Gastroesophageal sphincter (tissue), 4 donors: ENCODE results near the gene RTL10. TPM values are rescaled to one million over a fixed set of nuclear protein-coding genes. Genes with fewer than 3 reads are reported as not detected.
"Not testable (repeated sequence)": the region's sequence is repeated elsewhere in the genome, so short reads cannot be mapped to it uniquely, and the experiment has no call there.

ENCODE experiments used
- ATAC-seq: fragments of 150-250 bp; one replicate; pipeline ENCODE4 v1.9.1; 2016; ENCODE audit warnings: mild to moderate bottlenecking, moderate library complexity
- H3K27ac ChIP-seq, 4 donors: fragments of 200-600 bp; sonication (generic) in 3 of 4; 1 replicate in 3 of 4; 2 replicates in 1 of 4; pipeline ENCODE4 v1.5.1; 2016 to 2019
- H3K27me3 ChIP-seq: fragments of 200-600 bp; sonication (generic); one replicate; pipeline ENCODE4 v1.5.1; 2019
- H3K36me3 ChIP-seq, 2 donors: fragments of 200-600 bp; sonication (generic); one replicate each; pipeline ENCODE4 v1.5.1; 2019; ENCODE audit warnings: control low read depth in 1 of 2
- H3K4me1 ChIP-seq, 3 donors: fragments of 200-600 bp; sonication (generic); 1 replicate in 2 of 3; 2 replicates in 1 of 3; pipeline ENCODE4 v1.5.1; 2016 to 2019; ENCODE audit warnings: control low read depth in 2 of 3
- H3K4me3 ChIP-seq, 2 donors: fragments of 200-600 bp; sonication (generic); one replicate each; pipeline ENCODE4 v1.5.1; 2019; ENCODE audit warnings: mild to moderate bottlenecking in 1 of 2, moderate library complexity in 1 of 2
- H3K9me3 ChIP-seq, 3 donors: fragments of 200-600 bp; sonication (generic); one replicate each; pipeline ENCODE4 v1.5.1; 2017 to 2019; ENCODE audit warnings: control low read depth in 2 of 3
- EP300 ChIP-seq: sonication (generic); formaldehyde crosslinking; IDR thresholded peaks from one replicate; pipeline ENCODE4 v1.6.1; 2017; ENCODE audit warnings: antibody characterized with exemption, mild to moderate bottlenecking
- POLR2A ChIP-seq, 2 donors: fragments of 450-650 bp; IDR thresholded peaks; one replicate each; pipeline ENCODE4 v1.6.1; 2017; ENCODE audit warnings: antibody characterized with exemption in 2 of 2, mild to moderate bottlenecking in 2 of 2, moderate library complexity in 1 of 2
- POLR2AphosphoS5 ChIP-seq: sonication (generic); formaldehyde crosslinking; IDR thresholded peaks from one replicate; pipeline ENCODE4 v1.6.1; 2017; ENCODE audit warnings: antibody characterized with exemption
- WGBS, 2 donors: methylation state at CpG; one replicate each; pipeline ENCODE4 v1.1.5; 2018; ENCODE audit warnings: low coverage in 1 of 2; 5-methylcytosine and 5-hydroxymethylcytosine counted together
- total RNA-seq, 4 donors: library from RNA; depleted of rRNA; stranded (reverse); fragments of >200 nt; gene quantifications; one replicate each; pipeline ENCODE4 v1.1.0, GENCODE V29; 2016
- TF ChIP-seq, protein P1 (sequence below), 4 experiments: fragments of 200-600 bp in 2 of 4; fragments of 450-650 bp in 2 of 4; sonication (generic) in 1 of 4; IDR thresholded peaks; one replicate each; pipeline ENCODE4 v1.5.1; 2017 to 2019; ENCODE audit warnings: antibody characterized with exemption in 4 of 4, mild to moderate bottlenecking in 2 of 4, moderate library complexity in 2 of 4

Gene RTL10
- total RNA-seq, 4 donors from 2014 or later = 6.6 to 15.9 (median 10.4) TPM

DNA sequence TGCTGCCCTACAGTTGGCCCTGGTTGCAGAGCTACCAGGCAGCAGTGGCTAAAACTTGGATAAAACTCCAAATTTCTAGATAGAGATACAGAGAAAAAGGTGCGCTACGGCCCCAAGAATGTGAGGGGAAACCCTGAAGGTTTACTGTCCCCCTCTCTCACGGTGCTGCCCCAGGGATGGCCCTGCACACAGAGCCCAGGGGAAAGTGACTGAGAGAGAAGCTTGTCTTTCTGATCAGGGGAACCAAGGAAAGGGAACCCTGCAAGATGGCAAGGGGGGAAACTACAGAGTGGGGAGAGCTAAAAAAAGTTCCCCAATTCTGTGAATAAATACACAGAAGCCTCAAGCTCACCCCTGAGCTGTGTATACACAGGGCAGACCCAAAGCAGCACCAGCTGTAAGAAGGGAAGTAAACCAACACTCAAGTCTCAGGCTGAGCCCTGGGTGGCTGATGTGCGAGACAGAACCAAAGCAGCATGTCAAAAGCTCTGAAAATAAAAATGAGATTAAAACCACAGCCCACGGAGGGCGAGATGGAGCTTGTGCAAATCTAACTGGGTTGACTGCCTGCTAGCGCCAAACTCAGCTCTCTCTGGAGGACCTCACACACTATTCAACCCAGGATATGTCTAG is 22.1 kb downstream of the RTL10 start:
- no peak overlapping the region for H3K27ac ChIP-seq
- no peak overlapping the region for H3K4me3 ChIP-seq
- H3K36me3 ChIP-seq = no peaks in the 10 kb centered on the region
- no peaks in the 10 kb centered on the region for H3K27me3 ChIP-seq
- 57 to 86% methylated on average over 4 of the region's 7 CpGs for WGBS, 2 donors
- H3K4me1 ChIP-seq = no peaks in the 10 kb centered on the region
- ATAC-seq = no peak
- H3K9me3 ChIP-seq = no peaks in the 10 kb centered on the region
- TF ChIP-seq POLR2AphosphoS5 (no peak), EP300 (no peak), POLR2A (IDR thresholded peaks at IDR 0.05) (no peak)
- TF ChIP-seq, protein P1, sequence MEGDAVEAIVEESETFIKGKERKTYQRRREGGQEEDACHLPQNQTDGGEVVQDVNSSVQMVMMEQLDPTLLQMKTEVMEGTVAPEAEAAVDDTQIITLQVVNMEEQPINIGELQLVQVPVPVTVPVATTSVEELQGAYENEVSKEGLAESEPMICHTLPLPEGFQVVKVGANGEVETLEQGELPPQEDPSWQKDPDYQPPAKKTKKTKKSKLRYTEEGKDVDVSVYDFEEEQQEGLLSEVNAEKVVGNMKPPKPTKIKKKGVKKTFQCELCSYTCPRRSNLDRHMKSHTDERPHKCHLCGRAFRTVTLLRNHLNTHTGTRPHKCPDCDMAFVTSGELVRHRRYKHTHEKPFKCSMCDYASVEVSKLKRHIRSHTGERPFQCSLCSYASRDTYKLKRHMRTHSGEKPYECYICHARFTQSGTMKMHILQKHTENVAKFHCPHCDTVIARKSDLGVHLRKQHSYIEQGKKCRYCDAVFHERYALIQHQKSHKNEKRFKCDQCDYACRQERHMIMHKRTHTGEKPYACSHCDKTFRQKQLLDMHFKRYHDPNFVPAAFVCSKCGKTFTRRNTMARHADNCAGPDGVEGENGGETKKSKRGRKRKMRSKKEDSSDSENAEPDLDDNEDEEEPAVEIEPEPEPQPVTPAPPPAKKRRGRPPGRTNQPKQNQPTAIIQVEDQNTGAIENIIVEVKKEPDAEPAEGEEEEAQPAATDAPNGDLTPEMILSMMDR (IDR thresholded peaks at IDR 0.05) = no peak

DNA sequence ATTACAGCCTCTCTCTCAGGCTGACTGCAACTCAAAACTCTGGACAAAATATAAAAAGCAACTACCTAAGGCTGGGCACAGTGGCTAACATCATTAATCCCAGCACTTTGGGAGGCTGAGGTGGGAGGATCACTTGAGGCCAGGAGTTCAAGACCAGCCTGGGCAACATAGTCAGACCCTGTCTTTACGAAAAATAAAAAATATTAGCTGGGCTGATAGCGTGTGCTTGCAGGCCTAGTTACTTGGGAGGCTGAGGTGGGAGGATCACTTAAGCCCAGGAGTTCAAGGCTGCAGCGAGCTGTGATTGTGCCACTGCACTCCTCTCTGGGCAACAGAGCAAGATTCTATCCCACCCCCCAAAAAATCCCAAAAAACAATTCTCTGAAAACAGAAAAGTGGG is 22.7 kb downstream of the RTL10 start:
- H3K9me3 ChIP-seq, ATAC-seq, H3K4me3 ChIP-seq, H3K27me3 ChIP-seq, H3K27ac ChIP-seq, H3K36me3 ChIP-seq, H3K4me1 ChIP-seq: not testable (repeated sequence)
- WGBS, 2 donors = 73% methylated on average over 3 of the region's 3 CpGs; no CpG with 5 or more reads in 1 of the 2 donors

DNA sequence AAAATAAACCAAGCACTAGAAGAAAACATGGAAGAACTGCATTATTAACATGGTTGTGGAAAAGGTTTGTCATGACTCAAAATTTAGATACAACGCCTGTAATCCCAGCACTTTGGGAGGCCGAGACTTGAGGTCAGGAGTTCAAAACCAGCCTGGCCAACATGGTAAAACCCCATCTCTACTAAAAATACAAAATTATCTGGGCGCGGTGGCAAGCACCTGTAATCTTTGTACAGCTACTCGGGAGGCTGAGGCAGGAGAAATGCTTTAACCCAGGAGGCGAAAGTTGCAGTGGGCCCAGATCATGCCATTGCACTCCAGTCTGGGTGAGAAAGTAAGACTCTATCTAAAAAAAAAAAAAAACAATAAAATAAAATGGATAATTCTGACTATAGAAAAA is 23.7 kb downstream of the RTL10 start:
- Histone ChIP-seq H3K9me3 (no peaks in the 10 kb centered on the region), H3K36me3 (no peaks in the 10 kb centered on the region), H3K27ac (no peak overlapping the region), H3K27me3 (no peaks in the 10 kb centered on the region), H3K4me3 (no peak overlapping the region), H3K4me1 (no peaks in the 10 kb centered on the region)
- ATAC-seq = no peak
- TF ChIP-seq EP300 (no peak), POLR2AphosphoS5 (no peak), POLR2A (IDR thresholded peaks at IDR 0.05) (no peak)
- TF ChIP-seq, protein P1 (IDR thresholded peaks at IDR 0.05) = no peak
- 85 to 93% methylated on average over 6 of the region's 6 CpGs for WGBS, 2 donors

DNA sequence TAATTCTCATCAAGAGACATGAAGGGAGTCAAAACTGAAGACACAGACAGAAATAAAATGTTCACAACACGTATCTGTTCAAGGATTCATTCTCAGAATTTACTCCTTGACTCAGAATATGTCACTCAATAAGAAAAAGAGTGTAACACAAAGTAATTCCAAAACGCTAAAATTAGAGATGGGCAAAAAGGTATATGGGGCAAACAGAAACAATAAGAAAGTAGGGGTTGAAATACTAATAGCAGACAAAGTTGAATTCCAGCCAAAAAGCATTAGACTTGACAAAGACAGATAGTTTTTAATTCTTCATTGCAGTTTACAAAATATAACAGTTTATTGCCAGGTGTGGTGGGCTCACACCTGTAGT is 26.7 kb downstream of the RTL10 start:
- no peak for TF ChIP-seq POLR2AphosphoS5
- Histone ChIP-seq H3K36me3 (no peaks in the 10 kb centered on the region), H3K4me1 (no peaks in the 10 kb centered on the region), H3K27ac (no peak overlapping the region), H3K4me3 (no peak overlapping the region), H3K9me3 (no peaks in the 10 kb centered on the region), H3K27me3 (no peaks in the 10 kb centered on the region)
- no peak for ATAC-seq
- 69 to 85% methylated on average over 2 of the region's 2 CpGs for WGBS, 2 donors

DNA sequence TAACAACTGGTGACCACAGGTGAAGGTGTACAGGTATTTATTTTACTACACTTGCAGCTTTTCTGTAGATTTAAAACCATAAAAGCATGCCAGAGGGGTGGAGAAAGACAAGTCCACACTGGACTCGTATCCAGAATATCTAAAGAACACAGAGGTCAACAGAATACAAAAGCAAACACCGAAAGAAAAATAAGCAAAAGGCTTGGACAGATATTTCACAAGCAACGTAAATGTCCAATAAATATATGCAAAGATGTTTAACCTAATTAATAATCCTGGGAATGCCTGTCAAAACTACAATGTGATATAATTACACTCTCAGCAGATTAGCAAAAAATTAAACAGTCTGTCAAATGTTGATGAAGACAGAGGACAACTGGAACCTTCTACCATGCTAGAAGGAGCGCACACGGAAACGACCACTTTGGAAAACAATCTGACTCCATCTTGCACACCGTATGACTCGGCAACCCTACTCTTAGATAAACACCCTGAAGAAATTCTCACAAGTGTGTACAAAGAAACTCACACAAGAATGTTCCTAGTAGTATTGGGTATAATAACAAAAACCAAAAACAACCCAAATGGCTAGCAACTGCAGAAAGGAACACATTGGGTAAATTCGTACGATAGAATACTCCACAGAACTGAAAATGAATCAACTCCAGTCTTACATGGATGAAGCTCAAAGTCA is 27.2 kb downstream of the RTL10 start:
- no peaks in the 10 kb centered on the region for H3K9me3 ChIP-seq
- no peak overlapping the region for H3K27ac ChIP-seq
- ATAC-seq = no peak
- WGBS, 2 donors = 59 to 60% methylated on average over 6 to 10 of the region's 10 CpGs
- no peak overlapping the region for H3K4me3 ChIP-seq
- TF ChIP-seq POLR2A (IDR thresholded peaks at IDR 0.05) (no peak), EP300 (no peak)
- TF ChIP-seq, protein P1 (IDR thresholded peaks at IDR 0.05) = no peak
- no peaks in the 10 kb centered on the region for H3K4me1 ChIP-seq
- H3K36me3 ChIP-seq = no peaks in the 10 kb centered on the region
- no peaks in the 10 kb centered on the region for H3K27me3 ChIP-seq

DNA sequence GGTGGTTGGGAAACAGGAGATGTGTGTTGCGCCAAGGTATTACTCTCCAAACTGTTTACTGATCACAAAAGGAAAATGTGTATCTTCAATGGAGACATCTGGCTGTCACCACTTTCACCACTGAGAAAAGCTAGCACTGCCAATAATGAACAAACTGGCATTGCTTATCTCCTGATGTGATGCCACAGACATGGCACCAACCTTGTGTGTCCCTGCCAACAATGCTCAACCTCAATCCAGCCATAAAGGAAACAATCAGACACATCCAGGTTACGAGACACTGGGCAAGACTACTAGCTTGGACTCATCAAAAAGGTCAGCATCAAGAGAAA is 28.1 kb downstream of the RTL10 start:
- 32 to 50% methylated on average over 2 of the region's 2 CpGs for WGBS, 2 donors
- no peak for ATAC-seq
- H3K9me3 ChIP-seq = no peaks in the 10 kb centered on the region
- H3K27me3 ChIP-seq = no peaks in the 10 kb centered on the region
- H3K36me3 ChIP-seq = no peaks in the 10 kb centered on the region
- no peak overlapping the region for H3K27ac ChIP-seq
- TF ChIP-seq EP300 (no peak), POLR2A (IDR thresholded peaks at IDR 0.05) (no peak), POLR2AphosphoS5 (no peak)
- TF ChIP-seq, protein P1 (IDR thresholded peaks at IDR 0.05) = no peak
- no peaks in the 10 kb centered on the region for H3K4me1 ChIP-seq
- H3K4me3 ChIP-seq = no peak overlapping the region
